Right lobe of liver (tissue), 6 donors: ENCODE data around the gene AURKA. TPM values are rescaled to one million over a fixed set of nuclear protein-coding genes. Genes with fewer than 3 reads are reported as not detected.
"Not testable (repeated sequence)": the region's sequence is repeated elsewhere in the genome, so short reads cannot be mapped to it uniquely, and the experiment has no call there.

Source experiments
- ATAC-seq, 4 donors: fragments of 200-7000 bp; cut with Tn5 transposase; one replicate each; pipeline ENCODE4 v1.9.1; 2020; ENCODE audit warnings: mild to moderate bottlenecking in 4 of 4, moderate library complexity in 4 of 4
- DNase-seq, 3 donors: peaks; one replicate each; pipeline ENCODE4 v3.0.0-alpha.2; 2020
- H3K27ac ChIP-seq, 3 donors: fragments of 200-600 bp; one replicate each; pipeline ENCODE4 v1.8.0; 2022
- H3K27me3 ChIP-seq, 2 donors: fragments of 200-600 bp; one replicate each; pipeline ENCODE4 v1.8.0; 2022
- H3K36me3 ChIP-seq, 4 donors: fragments of 200-600 bp; sonication (generic) in 1 of 4; one replicate each; pipeline versions ENCODE4 v1.5.1 to v1.8.0; 2017 to 2022; ENCODE audit warnings: control low read depth in 1 of 4
- H3K4me1 ChIP-seq, 4 donors: fragments of 200-600 bp; sonication (generic) in 1 of 4; one replicate each; pipeline versions ENCODE4 v1.5.1 to v1.8.0; 2017 to 2022; ENCODE audit warnings: control low read depth in 1 of 4
- H3K4me3 ChIP-seq, 3 donors: fragments of 200-600 bp; one replicate each; pipeline ENCODE4 v1.8.0; 2022
- H3K9me3 ChIP-seq, 4 donors: fragments of 200-600 bp; sonication (generic) in 1 of 4; one replicate each; pipeline versions ENCODE4 v1.5.1 to v1.8.0; 2017 to 2022; ENCODE audit warnings: control low read depth in 1 of 4
- CTCF ChIP-seq, 4 donors: fragments of 200-600 bp in 3 of 4; fragments of 450-650 bp in 1 of 4; IDR thresholded peaks; one replicate each; pipeline versions ENCODE4 v1.5.1 to v1.8.0; 2016 to 2022; ENCODE audit warnings: antibody characterized with exemption in 4 of 4, mild to moderate bottlenecking in 2 of 4
- POLR2A ChIP-seq: fragments of 450-650 bp; IDR thresholded peaks from one replicate; pipeline ENCODE4 v1.6.1; 2017; ENCODE audit warnings: antibody characterized with exemption, mild to moderate bottlenecking
- WGBS: methylation state at CpG from one replicate; pipeline ENCODE4 v1.1.6; 2018; ENCODE audit warnings: low coverage, low lambda C conversion rate; ENCODE audit not compliant: insufficient coverage; ENCODE audit errors: missing lambda C conversion rate; 5-methylcytosine and 5-hydroxymethylcytosine counted together
- intact Hi-C, 2 donors: fragments of 100-400 bp; cut with DNase I; formaldehyde crosslinking; loops; one replicate each; pipeline versions ENCODE4 v1.11.2 to v1.14.1; 2022
- total RNA-seq, 6 experiments: library from RNA; depleted of rRNA in 2 of 6; stranded (reverse); fragments of >200 nt in 2 of 6; fragmentation: NEBNext Ultra II Directional in 3 of 6; extraction: Animal tissue kit (Norgen Biotek cat#: 25700) in 3 of 6; gene quantifications; one replicate each; pipeline versions ENCODE4 v1.1.0 to v1.2.4, GENCODE V29; 2016 to 2023
- donor health status: DM: no; HTN: yes; CAD: no.
- donor health status: DM: no; HTN: no; CAD: no.
- donor health status: DM: no; HTN: no; CAD: no.
- donor health status: DM: no; HTN: yes; CAD: no.
- donor health status: DM: no; HTN: yes; CAD: no.

The AURKA gene
- total RNA-seq, 6 experiments from 2014 or later, result 1.5 to 7.4 (median 2.5) TPM

GRCh38 chr20:56409956-56410355, 17.9 kb upstream of the AURKA start:
- ATAC-seq (no peak), DNase-seq (no peak)
- peak overlapping the region in 1 of 3 donors; percentile 57 for H3K27ac ChIP-seq
- no peaks in the 10 kb centered on the region for H3K27me3 ChIP-seq
- no peak for TF ChIP-seq CTCF (IDR thresholded peaks at IDR 0.05)
- no peak for TF ChIP-seq POLR2A
- peaks cover 0 to 24% (median 11%) of the 10 kb centered on the region in 4 donors for H3K36me3 ChIP-seq
- H3K9me3 ChIP-seq, result no peaks in the 10 kb centered on the region
- H3K4me1 ChIP-seq, result peaks cover 0 to 31% (median 6%) of the 10 kb centered on the region in 4 donors
- 58% methylated on average over 1 of the region's 1 CpG for whole genome bisulfite sequencing
- intact Hi-C loops, result no loop called here
- H3K4me3 ChIP-seq, result no peak overlapping the region

DNA sequence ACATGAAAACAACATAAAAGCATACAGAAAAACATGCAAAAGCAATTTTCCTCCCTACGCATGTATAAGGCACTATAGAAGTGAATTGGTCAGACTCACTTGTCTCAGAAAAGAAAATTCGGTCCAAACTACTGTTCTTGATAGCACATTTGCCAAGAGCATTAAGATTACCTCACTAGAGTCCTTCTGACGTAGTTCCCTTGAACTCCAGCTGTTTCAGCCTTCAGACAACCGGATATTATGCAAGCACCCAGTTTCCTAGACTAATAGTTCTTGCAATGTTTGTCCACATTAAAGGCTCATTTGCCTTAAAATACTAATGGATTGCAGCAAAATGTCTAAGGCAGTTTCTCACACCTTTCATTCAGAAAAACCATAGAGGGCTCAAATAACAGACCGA, 17.5 kb upstream of the AURKA start:
- no peak for TF ChIP-seq CTCF (IDR thresholded peaks at IDR 0.05)
- TF ChIP-seq POLR2A, result no peak
- peaks cover 0 to 31% (median 6%) of the 10 kb centered on the region in 4 donors for H3K4me1 ChIP-seq
- no peaks in the 10 kb centered on the region for H3K27me3 ChIP-seq
- intact Hi-C loops, result no loop called here
- H3K27ac ChIP-seq, result peak overlapping the region in 1 of 3 donors; percentile 57
- H3K4me3 ChIP-seq, result no peak overlapping the region
- WGBS, result 43% methylated on average over 5 of the region's 5 CpGs
- no peaks in the 10 kb centered on the region for H3K9me3 ChIP-seq
- peaks cover 0 to 24% (median 11%) of the 10 kb centered on the region in 4 donors for H3K36me3 ChIP-seq
- ATAC-seq (peak; percentile 29 to 39 (median 35)), DNase-seq (no peak)

GRCh38 chr20:56406910-56407309, 14.9 kb upstream of the AURKA start:
- H3K4me3 ChIP-seq, result no peak overlapping the region

GRCh38 chr20:56405356-56405755, 13.3 kb upstream of the AURKA start:
- DNase-seq, H3K4me3 ChIP-seq, H3K4me1 ChIP-seq, intact Hi-C loops, H3K27me3 ChIP-seq, H3K9me3 ChIP-seq, H3K27ac ChIP-seq, ATAC-seq: not testable (repeated sequence)
- 78% methylated on average over 3 of the region's 12 CpGs for WGBS
- peaks cover 0 to 53% (median 20%) of the 10 kb centered on the region in 4 donors for H3K36me3 ChIP-seq

More at GRCh38 chr20:56406910-56407309, 14.9 kb upstream of the AURKA start:
- ATAC-seq (no peak), DNase-seq (no peak)
- Histone ChIP-seq H3K9me3 (no peaks in the 10 kb centered on the region), H3K27ac (no peak overlapping the region), H3K27me3 (no peaks in the 10 kb centered on the region), H3K4me1 (peaks cover 0 to 22% (median 4%) of the 10 kb centered on the region in 4 donors), H3K36me3 (peaks cover 0 to 44% (median 20%) of the 10 kb centered on the region in 4 donors)
- TF ChIP-seq CTCF (IDR thresholded peaks at IDR 0.05), result no peak
- no peak for TF ChIP-seq POLR2A
- intact Hi-C loops, result no loop called here
- 100% methylated on average over 2 of the region's 3 CpGs for WGBS

DNA sequence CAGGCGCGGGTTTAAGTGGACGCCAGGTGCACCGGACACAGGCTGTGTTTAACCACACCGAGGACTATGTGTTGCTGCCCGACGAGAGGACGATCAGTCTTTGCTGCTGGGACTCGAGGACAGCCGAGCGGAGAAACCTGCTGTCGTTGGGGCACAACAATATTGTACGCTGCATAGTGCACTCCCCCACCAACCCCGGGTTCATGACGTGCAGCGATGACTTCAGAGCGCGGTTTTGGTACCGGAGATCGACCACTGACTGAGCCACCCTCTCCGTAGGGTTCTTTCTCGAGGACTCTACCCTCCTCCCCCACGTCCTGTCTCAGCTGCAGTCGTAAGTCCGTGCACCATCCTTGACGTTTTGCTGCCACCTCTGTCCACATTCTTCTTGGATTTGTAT, 11.4 kb upstream of the AURKA start:
- peaks cover 0 to 67% (median 32%) of the 10 kb centered on the region in 4 donors for H3K36me3 ChIP-seq
- no peaks in the 10 kb centered on the region for H3K27me3 ChIP-seq
- intact Hi-C loops, result no loop called here
- no peaks in the 10 kb centered on the region for H3K4me1 ChIP-seq
- no peak overlapping the region for H3K4me3 ChIP-seq
- ATAC-seq (no peak), DNase-seq (no peak)
- no peak overlapping the region for H3K27ac ChIP-seq
- no peak for TF ChIP-seq POLR2A
- TF ChIP-seq CTCF (IDR thresholded peaks at IDR 0.05), result no peak
- 89% methylated on average over 14 of the region's 26 CpGs for WGBS
- no peaks in the 10 kb centered on the region for H3K9me3 ChIP-seq
